ENCODE measurements around the gene PCDHA6.

- TF ChIP-seq CTCF (IDR thresholded peaks at IDR 0.05) (no peak), POLR2A (IDR thresholded peaks at IDR 0.05) (no peak)
Measured at GRCh38 chr5:140857987-140858240, 30.2 kb downstream of the PCDHA6 start.

All from lower leg skin (tissue), 3 donors.